ENCODE results near the gene KIAA1755. TPM values are rescaled to one million over a fixed set of nuclear protein-coding genes. Genes with fewer than 3 reads are reported as not detected.

Gene KIAA1755
- total and polyA plus RNA-seq, 2 donors (not counting 1 experiment from before 2014, with no cell fraction given) = not detected

GRCh38 chr20:38286586-38287531, 26.3 kb upstream of the KIAA1755 start:
- H3K36me3 ChIP-seq (replicated peaks in 1 of 2; ENCODE audit: control extremely low read depth in 1 of 2, control insufficient read depth in 1 of 2, extremely low read depth in 1 of 2, insufficient read depth in 2 of 2, low read length in 1 of 2) = no peaks in the 10 kb centered on the region
- Mint-ChIP-seq H3K4me3 (no peak overlapping the region), H3K9me3 (ENCODE audit: insufficient read depth) (no peaks in the 10 kb centered on the region), H3K4me1 (no peaks in the 10 kb centered on the region), H3K27ac (no peak overlapping the region), H3K27me3 (peaks cover 44% of the 10 kb centered on the region)
- POLR2A ChIA-PET = no interaction called here
- DNase-seq = no peak
- no peak overlapping the region for H3K4me2 ChIP-seq (replicated peaks; ENCODE audit: low read depth, low read length, poor library complexity, severe bottlenecking)
- H4K20me1 ChIP-seq (ENCODE audit: control insufficient read depth, insufficient read depth, low read length, poor library complexity, severe bottlenecking) = no peaks in the 10 kb centered on the region
- H3K9ac ChIP-seq (ENCODE audit: low read length) = no peak overlapping the region
- H3K79me2 ChIP-seq (ENCODE audit: control insufficient read depth, insufficient read depth, low read length) = no peaks in the 10 kb centered on the region
- CTCF ChIA-PET = no interaction called here
- no peak overlapping the region for H2AFZ ChIP-seq (ENCODE audit: insufficient read depth, low read depth, low read length, poor library complexity, severe bottlenecking)
- no peak overlapping the region for H3K4me3 ChIP-seq (ENCODE audit: control extremely low read depth in 1 of 5, extremely low read depth in 1 of 5, insufficient read depth in 1 of 5, low read depth in 2 of 5, low read length in 4 of 5)
- 72% methylated on average over 15 of the region's 16 CpGs for WGBS (ENCODE audit: insufficient coverage)
- no peaks in the 10 kb centered on the region for H3K4me1 ChIP-seq (ENCODE audit: control insufficient read depth in 2 of 2, insufficient read depth in 2 of 2, low read length in 2 of 2)
- intact Hi-C loops (cut with micrococcal nuclease) = no loop called here
- H3K27ac ChIP-seq (ENCODE audit: low read length in 2 of 2) = no peak overlapping the region
- H3K9me3 ChIP-seq (ENCODE audit: control extremely low read depth in 1 of 3, control insufficient read depth in 2 of 3, insufficient read depth in 1 of 3, low read length in 2 of 3) = peaks cover 0 to 5% (median 0%) of the 10 kb centered on the region in 3 donors
- H3K27me3 ChIP-seq (replicated peaks in 1 of 4; ENCODE audit: control extremely low read depth in 1 of 4, control insufficient read depth in 3 of 4, insufficient read depth in 4 of 4, low read length in 3 of 4) = peaks cover 0 to 8% (median 2%) of the 10 kb centered on the region in 4 experiments
- TF ChIP-seq EZH2 (IDR thresholded peaks at IDR 0.05; ENCODE audit: borderline replicate concordance, insufficient read depth, low read depth, low read length, poor library complexity, severe bottlenecking) (no peak), CTCF (IDR thresholded peaks at IDR 0.05) (no peak)
- ATAC-seq (ENCODE audit: low read depth) = no peak

GRCh38 chr20:38284893-38285444, 24.4 kb upstream of the KIAA1755 start:
- no peak for ATAC-seq (ENCODE audit: low read depth)

More at GRCh38 chr20:38284893-38285444, 24.4 kb upstream of the KIAA1755 start:
- Histone ChIP-seq H2AFZ (ENCODE audit: insufficient read depth, low read depth, low read length, poor library complexity, severe bottlenecking) (no peak overlapping the region), H3K27ac (ENCODE audit: low read length in 2 of 2) (no peak overlapping the region), H4K20me1 (ENCODE audit: control insufficient read depth, insufficient read depth, low read length, poor library complexity, severe bottlenecking) (no peaks in the 10 kb centered on the region), H3K4me3 (ENCODE audit: control extremely low read depth in 1 of 5, extremely low read depth in 1 of 5, insufficient read depth in 1 of 5, low read depth in 2 of 5, low read length in 4 of 5) (no peak overlapping the region), H3K79me2 (ENCODE audit: control insufficient read depth, insufficient read depth, low read length) (no peaks in the 10 kb centered on the region), H3K4me1 (ENCODE audit: control insufficient read depth in 2 of 2, insufficient read depth in 2 of 2, low read length in 2 of 2) (no peaks in the 10 kb centered on the region), H3K9ac (ENCODE audit: low read length) (no peak overlapping the region), H3K9me3 (ENCODE audit: control extremely low read depth in 1 of 3, control insufficient read depth in 2 of 3, insufficient read depth in 1 of 3, low read length in 2 of 3) (peaks cover 0 to 5% (median 0%) of the 10 kb centered on the region in 3 donors), H3K27me3 (replicated peaks in 1 of 4; ENCODE audit: control extremely low read depth in 1 of 4, control insufficient read depth in 3 of 4, insufficient read depth in 4 of 4, low read length in 3 of 4) (peaks cover 0 to 8% (median 2%) of the 10 kb centered on the region in 4 experiments), H3K36me3 (replicated peaks in 1 of 2; ENCODE audit: control extremely low read depth in 1 of 2, control insufficient read depth in 1 of 2, extremely low read depth in 1 of 2, insufficient read depth in 2 of 2, low read length in 1 of 2) (no peaks in the 10 kb centered on the region), H3K4me2 (replicated peaks; ENCODE audit: low read depth, low read length, poor library complexity, severe bottlenecking) (no peak overlapping the region)
- 100% methylated on average over 2 of the region's 5 CpGs for WGBS (ENCODE audit: insufficient coverage)
- CTCF ChIA-PET = no interaction called here
- TF ChIP-seq CTCF (IDR thresholded peaks at IDR 0.05) = no peak
- TF ChIP-seq EZH2 (IDR thresholded peaks at IDR 0.05; ENCODE audit: borderline replicate concordance, insufficient read depth, low read depth, low read length, poor library complexity, severe bottlenecking) = no peak
- intact Hi-C loops (cut with micrococcal nuclease) = no loop called here
- Mint-ChIP-seq H3K27ac (no peak overlapping the region), H3K27me3 (peaks cover 30% of the 10 kb centered on the region), H3K4me3 (no peak overlapping the region), H3K9me3 (ENCODE audit: insufficient read depth) (no peaks in the 10 kb centered on the region), H3K4me1 (no peaks in the 10 kb centered on the region)
- no peak for DNase-seq
- POLR2A ChIA-PET = no interaction called here
